HTERT RPE-1 (cell line): Measurements from ENCODE around the gene NRP1.
"Not testable (repeated sequence)": the region's sequence is repeated elsewhere in the genome, so short reads cannot be mapped to it uniquely, and the experiment has no call there.

Experiments used
- in situ Hi-C: fragments of 300-500 bp; cut with MboI; formaldehyde crosslinking; loops from 4 replicates; pipeline ENCODE4 v1.14.3; 2020; ENCODE audit warnings: low sequenced_read_pairs

Gene NRP1

DNA sequence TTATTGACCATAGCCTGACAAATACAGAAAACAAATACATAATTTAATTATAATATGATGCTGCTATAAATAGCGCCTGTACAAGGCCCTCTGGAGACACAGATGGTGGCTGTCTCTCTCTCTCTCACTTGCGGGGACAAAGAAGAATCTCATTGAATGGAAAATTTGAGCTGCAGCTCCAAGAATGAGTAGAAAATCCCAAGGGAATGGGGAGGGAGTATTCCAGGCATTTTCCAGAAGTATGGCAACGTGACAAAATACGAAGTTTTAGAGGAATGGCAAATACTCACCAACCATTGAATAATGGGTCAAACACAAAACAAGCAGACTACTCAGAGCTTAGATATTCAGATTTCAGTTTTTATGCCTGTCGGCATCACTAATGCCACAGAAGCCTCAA is 179.9 kb downstream of the NRP1 start:
- in situ Hi-C loops: no loop called here

DNA sequence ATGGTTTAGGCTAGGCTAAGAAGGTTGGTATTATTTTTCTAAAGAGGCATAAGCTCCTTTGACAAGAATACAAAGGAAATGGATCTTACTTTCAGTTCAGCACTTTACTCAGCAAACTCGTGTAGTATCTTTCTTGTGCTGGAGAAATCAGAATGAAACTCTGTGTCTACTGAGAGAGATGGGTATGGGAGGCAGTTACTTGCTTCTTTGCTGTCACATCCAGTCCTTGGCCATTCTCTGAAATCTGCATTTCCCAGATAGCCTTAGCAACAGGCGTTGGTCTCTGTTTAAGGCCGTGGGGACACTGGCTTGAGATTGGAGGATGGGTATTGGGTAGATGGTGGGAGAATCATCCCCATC is 180.5 kb downstream of the NRP1 start:
- in situ Hi-C loops: no loop called here

DNA sequence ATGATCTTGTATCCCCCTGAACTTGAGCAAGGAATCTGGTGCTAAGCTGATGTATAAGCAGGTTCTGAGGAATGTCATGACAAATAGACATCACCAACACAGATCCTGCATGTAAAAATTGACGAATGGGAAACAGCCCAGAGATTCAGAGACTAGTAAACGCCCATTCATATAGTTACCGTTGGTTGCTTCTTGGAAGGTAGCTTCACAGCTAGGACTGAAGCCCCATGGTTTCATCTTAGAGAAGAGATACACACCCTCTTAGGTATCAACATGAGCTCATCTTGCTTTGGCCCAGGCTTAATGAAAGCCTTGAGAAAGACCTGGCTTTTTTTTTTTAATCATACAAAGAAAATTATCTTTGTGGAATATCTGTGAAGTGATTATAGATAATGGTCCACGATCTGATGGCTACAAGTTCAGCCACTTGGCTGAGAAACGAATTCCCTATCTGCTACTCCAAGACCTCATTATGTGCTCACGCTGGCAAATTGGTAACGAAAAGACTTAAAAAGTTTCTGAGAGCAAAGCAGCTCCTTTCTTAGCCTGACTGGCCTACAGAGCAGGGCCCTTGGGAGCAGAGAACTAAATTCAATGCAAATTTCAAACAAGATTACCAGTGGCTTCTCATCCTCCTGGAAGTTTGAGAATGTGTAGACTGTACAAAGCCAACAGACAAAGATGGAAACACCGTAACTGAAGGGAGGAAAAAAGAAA is 181.1 kb downstream of the NRP1 start:
- in situ Hi-C loops: no loop called here

DNA sequence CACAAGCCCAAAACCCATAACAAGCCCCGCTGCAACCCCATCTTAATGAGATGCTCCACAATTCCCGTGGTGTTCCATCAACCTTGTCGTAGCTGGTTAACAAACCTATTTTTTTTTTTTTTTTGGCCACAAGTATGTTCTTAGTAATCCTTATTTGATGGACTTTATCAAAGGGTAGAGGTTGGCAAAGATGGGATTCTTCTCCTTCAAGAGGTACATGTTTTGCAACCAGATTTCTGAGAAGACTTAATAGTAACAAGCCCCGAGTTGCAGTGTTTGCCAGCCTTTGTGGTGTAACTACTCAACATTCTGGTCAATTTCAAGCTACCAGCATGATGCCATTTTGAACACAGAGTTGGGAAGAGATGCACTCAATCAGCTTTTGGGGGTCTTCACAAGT is 181.7 kb downstream of the NRP1 start:
- in situ Hi-C loops: no loop called here

DNA sequence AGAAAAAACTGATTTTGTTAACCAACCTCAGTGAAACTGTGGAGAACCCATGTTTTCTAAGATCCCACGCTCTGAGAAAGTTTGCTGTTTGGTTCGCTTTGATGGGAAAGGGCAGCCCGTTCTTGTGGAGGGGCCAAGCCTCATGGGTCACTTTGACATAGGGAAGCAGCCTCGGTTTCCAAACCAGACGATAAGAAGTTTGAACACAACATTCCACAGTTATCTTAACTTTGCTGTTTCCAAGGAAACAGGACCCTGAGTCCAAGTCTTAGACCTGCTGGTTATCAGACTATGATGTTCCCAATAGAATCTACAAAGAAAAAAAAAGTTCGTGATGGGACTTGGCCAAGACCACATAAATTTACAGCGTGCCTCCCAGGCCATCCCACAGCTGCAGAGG is 182.3 kb downstream of the NRP1 start:
- in situ Hi-C loops: no loop called here

DNA sequence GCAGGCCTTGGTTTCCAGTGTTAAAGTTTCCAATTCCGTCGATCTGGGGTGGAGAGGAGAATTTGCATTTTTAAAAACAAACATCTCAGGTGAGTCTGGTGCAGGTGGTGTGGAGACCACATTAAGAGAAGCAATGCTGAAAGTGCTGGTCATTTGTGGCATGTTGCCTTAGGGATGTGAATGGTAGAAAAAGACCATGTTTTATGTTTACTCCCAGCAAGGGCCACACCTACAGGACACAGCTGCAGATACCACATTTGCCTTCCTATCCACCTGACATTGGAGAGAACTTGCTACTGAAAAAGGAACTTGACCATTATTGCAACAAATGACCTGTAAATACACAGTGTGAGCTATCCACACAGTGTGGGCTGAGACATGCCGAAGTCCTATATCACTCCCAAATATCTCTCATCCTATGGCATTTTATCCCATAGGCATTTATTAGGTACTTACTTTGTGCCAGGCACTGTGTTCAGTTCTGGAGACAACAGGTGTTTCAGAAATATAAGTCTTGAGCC is 183.1 kb downstream of the NRP1 start:
- in situ Hi-C loops: no loop called here

DNA sequence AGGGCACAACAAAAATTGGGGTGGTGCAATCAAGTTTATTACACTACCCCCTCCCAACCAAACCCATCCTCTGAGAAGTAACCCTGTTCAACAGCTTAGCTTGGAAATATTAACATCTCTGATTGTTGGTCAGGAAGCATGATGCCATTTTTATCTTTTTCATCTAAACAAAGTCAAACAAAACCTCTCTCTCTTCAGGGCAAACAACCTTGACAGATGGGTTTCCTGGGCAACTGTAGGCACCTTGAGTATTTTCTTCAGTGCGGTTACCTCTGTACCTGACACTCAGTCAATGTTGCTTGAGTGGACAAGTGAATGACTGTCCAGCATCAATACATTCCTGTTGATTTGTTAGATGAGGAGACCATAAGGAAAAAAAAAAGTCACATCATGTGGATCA is 183.6 kb downstream of the NRP1 start:
- in situ Hi-C loops: no loop called here

DNA sequence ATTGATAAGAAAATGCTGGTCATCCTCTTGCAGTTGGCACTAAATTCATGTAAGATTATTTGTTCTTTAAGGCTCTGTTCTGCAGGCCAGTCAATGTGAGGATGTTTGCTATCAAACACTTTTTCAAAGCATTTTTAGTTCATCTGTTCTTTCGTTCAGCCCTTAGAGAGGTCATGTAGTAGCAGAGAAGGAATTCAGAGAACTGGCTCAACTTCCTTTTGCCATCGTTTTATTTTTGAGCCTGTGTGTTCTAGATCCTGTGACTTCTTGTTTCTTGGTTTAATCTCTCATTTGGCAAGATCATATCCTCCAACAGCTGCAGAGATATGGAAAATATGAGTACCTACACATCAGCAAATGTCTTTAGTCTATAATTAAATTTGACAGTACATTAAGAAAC is 184.3 kb downstream of the NRP1 start:
- in situ Hi-C loops: no loop called here

DNA sequence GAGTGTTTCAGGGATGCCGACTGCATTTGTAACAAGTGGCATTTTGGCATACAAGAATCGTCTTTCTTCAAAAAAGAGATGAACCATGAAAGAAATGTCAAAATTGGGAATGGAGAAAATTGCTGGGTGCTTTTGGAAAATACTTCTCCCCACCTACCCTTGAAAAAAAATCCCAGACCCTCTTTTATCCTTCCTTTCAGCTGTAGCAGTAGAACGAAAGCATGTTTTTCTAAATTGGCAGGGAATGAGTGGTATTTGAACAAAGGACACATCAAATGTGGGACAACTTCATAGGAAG is 187.5 kb downstream of the NRP1 start:
- in situ Hi-C loops: no loop called here

DNA sequence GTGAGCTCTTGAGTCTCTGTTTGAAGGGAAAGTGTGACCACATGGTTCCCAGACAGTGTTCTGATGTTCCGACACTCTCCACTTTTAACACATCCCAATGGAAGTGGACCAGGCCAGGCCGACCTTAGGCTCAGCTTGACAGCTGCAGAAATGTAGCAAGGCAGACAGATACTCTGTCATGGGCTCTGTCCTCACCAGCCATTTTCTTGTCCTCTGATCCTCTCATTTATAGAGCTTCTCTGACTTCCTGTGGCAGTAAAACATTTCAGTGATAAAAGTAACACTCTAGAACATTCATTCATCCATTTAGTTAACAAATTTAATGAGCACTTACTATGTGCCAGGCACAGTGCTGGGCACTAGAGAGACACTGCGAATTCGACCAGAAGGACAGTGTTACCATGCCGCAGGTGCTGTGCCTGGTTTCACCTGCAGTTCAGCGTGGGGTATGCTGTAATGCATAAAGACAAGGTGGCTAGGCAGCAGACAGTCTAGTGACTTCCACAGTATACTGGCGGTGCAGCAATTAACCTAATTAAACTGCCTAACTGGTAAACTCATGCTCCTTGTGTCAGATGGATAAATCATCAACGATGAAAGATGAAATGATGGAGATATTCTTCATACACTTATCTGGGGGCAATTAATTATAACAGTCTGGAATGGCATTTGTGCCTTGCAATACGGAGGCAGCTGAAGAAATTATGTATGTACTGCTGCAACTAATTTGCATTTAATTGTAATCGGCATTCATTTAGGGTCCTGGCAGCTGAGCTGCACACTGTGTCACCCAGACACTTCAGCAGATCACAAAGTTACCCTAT is 188.1 kb downstream of the NRP1 start:
- in situ Hi-C loops: no loop called here

DNA sequence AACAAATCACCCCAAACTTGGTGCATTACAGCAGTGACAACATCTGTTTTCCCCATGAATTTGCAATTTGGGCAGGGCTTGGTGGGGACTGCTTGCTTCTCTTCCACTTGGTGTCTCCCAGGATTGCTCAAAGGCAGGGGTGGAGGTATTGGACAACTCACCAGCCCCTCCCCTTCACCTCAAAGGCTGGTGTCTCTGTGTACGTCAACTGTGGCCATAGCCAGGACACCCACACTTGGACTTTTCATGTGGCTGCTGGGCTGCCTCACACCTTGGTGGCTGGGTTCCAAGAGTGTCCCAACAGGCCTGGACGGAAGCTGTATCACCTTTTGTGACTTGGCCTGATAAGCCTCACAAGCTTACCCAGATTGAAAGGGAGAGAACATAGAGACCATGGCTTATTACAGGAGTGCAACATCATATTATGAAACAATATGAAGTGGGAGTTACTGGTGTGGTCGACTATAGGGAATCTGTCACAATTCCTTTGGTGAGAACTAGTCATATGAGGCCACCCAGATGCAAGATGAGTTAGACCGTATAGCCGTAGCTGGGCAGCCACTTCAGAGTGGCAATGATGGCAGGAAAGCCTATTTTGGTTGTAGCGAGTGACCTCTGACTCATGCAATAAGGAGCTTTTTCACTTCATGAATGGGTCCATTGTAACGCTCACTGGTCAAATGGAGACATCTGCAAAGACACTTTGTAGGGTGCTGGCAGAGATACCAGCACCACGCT is 188.8 kb downstream of the NRP1 start:
- in situ Hi-C loops: no loop called here

DNA sequence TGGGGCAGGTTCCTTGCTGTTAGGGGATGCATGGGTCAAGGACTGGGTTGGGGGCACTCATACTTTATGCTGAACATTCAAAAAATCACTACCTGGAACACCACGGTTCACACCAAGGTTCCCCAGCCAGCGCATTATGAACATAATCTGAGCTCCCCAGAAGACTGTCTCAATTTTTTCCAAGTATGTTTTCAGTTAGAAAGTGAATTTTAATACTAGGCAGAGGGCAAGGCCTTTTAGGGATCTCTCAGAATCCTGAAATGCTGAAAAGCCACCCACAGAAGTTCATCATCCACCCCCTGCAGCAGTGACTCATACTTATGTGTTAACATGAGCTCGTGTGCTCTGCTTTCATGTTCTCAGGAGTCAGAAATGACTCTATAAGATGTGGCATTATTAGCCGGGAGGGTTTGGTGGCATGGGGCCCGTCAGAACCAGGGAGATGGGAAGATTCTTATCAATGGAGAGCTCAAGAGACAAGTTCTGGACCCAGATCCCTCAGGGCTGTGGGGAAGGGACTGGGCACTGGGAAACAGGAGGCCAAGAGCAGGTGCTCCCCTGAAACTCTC is 191.2 kb downstream of the NRP1 start:
- in situ Hi-C loops: no loop called here

DNA sequence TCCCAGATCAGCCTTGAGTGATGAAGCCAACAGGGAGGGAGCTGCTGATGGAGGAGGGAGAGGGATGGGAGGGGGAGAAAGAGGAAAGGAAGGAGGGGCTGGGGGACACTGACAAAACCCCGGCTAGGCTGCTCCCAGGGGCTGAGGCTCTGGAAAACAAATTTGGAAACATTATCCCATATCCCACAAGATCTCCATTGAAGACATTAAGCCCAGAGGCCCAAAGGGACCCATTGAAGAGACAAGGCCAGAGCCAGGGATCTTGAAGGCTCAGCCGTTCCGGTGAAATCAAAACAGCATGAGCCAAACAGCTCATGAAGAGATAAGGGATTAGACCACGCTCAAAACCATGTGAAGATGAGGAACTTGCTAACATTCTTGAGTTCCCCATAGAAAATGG is 192.2 kb downstream of the NRP1 start:
- in situ Hi-C loops: no loop called here

DNA sequence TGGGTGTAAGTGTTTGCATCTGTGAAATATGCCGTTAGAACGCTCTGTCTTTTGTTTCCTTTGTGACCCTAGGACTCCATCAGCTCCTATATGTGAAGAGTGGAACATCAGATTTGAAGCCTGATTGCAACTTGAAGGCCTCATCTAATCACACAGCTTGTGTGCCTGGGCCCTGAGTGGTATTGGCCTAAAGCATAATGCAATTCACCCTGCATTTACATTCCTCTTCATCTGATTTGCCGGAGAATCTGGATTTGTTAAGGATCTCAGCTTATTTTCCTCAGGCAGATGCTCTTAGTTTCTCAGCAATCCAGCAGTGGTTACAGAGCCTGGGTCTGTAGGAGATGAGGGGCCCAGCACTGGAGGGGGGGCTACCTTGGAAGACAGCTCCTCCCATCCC is 193.2 kb downstream of the NRP1 start:
- in situ Hi-C loops: no loop called here

DNA sequence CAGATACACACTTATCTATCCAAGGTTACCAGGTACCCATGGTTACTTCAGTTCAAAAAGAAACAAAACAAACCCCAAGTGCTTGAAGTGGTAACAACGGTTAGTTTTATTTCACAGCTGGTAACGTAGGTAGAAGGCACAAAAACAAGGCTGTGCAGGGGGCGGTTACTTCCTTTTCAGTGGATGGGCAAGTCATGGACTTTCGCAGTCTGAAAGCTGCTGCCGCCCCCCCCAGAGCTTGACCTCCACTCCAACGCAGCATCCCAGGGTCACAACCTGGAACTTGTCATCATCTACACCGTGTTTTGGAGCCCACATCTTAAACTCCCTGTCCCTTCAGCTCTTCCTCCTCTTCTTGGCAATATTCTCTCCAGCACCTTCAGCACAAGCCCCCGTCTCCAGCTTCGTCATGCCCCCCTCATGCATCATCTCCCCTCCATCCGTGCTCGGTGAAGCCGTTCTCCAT is 195.3 kb downstream of the NRP1 start:
- in situ Hi-C loops: no loop called here

DNA sequence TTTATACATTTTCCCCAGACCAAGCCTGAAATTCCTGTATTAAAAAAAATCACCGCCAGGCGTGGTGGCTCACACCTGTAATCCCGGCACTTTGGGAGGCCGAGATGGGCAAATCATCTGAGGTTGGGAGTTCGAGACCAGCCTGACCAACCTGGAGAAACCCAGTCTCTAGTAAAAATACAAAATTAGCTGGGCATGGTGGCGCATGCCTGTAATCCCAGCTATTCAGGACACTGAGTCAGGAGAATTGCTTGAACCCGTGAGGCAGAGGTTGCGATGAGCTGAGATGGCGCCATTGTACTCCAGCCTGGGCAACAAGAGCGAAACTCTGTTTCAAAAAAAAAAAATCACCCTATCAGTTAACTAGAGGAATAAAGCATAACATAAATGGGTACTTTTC is 195.8 kb downstream of the NRP1 start:
- in situ Hi-C loops: not testable (repeated sequence)

DNA sequence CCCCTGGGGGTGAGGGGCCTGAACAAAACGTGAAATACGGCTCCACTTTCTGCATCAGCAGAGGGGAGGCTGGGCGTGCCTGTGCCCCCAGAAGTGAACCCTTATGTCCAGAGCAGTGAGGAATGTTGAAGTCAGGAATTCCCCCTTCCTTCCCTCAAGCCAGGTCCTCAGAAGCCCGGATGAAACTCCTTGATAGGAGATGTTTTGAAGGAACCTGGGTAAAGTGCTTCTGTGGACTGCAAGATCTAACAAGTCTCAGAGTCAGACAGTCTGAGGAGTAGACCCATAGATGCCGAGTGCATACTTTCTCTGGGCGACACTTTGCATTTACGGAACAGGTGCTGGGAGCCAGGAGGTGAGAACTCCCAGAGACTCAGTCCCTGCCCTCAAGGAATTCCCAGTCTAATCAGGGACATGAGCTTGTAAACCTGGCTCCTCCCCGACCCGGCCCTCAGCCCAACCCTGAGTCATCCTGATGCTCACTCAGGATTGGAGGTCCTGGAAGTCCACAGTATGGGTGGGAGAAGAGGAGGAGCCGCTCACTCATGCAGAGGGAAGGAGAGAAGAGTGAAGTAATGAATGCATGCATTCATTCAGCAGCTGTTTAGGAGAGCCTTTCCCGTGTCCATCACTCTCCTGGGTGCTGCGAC is 197.0 kb downstream of the NRP1 start:
- in situ Hi-C loops: no loop called here

DNA sequence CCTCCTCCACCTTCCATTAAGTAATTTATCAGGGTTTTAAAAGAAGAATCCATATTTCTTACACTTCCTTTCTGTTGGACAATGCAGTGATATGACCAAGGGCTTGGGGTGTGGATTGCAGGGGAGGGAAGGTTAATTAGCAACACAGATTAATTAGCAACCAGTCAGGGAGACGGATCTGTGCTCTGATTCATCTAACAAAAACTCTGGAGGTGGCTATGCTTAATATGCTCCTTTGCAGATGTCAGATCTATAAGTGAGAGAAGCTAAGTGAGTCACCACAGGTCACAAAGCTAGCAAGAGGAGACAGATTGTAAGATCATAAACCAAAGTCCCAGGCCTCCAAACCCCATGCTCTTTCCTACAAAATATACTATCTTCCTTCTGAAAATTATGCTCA is 197.7 kb downstream of the NRP1 start:
- in situ Hi-C loops: no loop called here

DNA sequence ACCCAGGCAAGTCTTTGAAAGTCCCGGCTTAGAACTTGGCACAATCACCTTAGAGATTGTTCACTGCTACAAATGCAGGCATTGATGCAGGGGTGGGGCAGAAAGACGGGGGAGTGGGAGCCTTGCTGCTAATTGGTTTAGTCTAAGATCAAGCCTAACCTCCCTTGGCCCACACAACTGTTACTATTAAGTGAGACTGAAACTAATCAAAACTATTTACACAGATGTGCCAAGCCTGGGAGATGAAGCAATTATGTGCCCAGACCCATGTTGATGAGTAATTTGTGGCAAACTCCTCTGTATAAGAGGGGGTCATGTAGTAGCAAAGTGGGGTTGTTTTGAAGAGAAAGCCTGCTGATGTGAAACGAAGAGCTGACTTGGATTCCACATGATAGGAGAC is 198.2 kb downstream of the NRP1 start:
- in situ Hi-C loops: no loop called here

DNA sequence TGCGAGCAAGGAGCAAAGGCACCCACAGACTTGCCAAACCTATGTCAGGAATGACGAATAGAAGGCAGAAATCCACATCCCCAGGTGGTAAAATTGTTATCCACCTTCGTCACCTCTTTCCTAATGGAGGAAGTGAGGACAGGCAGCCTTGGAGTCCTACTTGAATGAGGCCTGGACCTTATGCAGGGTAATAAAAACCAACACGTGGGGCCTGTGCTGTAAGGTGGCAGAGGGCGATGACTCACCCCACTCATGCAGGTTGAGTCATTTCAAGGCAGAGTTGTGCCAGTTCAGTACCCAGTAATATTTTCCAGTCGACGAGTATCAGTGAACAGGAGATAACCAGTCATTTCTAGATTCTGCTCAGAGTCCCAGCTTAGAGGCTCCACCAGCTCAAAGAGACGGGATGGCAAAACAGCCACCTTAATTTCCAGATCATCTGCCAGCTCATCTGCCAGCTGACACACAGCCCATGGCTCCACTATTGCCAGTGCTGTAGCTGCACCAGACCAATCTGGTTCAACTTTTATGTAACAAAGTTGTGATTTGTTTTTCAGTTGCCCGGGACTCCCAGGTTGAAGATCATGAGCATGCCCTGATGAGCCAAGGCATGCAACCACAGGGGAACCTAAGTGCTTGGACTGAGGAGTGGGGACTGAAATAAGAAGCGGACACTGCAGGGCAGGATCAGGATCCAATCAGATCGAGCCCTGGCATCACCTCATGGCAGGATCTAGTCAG is 200.3 kb downstream of the NRP1 start:
- in situ Hi-C loops: no loop called here
